Measurements from ENCODE around the gene GNGT2.

DNA sequence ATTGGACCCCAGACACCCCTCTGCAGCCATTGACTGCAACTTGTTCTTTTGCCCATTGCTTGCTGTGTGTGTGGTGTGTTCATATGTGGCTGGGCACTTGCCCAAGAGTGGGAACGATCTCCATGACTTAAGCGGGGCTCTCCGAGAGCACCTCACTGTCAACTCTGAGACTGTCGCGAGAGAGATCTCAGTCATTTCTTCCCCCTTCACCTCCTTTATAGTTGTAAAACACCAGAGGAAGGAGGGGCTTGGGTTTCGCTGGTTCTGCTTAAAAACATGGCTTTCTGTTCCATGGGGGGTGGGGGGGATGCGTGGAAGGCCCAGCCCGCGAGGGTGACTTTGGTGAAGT is 12.8 kb upstream of the GNGT2 start:
- TF ChIP-seq CTCF (IDR thresholded peaks at IDR 0.05; ENCODE audit: poor library complexity, severe bottlenecking) = no peak
- TF ChIP-seq TAF1 (IDR thresholded peaks at IDR 0.05; ENCODE audit: low read depth) = no peak
- TF ChIP-seq EZH2 (IDR thresholded peaks at IDR 0.05; ENCODE audit: borderline replicate concordance, insufficient read depth, low read length, poor library complexity, severe bottlenecking) = no peak
- no peak for TF ChIP-seq MXI1 (conservative IDR thresholded peaks at IDR 0.05; ENCODE audit: poor library complexity, severe bottlenecking)
- no peak for TF ChIP-seq RAD21 (conservative IDR thresholded peaks at IDR 0.05)

Data from neural cell (in vitro differentiated cells).